ENCODE results near the gene ATP2A3.

The ATP2A3 gene

GRCh38 chr17:3907483-3908216 is 56.6 kb downstream of the ATP2A3 start:
- DNase-seq = no peak

- no peak for DNase-seq
Observed at GRCh38 chr17:3906881-3907280, 57.4 kb downstream of the ATP2A3 start.

- no peak for DNase-seq
Observed at GRCh38 chr17:3905017-3905520, 59.2 kb downstream of the ATP2A3 start.

DNA sequence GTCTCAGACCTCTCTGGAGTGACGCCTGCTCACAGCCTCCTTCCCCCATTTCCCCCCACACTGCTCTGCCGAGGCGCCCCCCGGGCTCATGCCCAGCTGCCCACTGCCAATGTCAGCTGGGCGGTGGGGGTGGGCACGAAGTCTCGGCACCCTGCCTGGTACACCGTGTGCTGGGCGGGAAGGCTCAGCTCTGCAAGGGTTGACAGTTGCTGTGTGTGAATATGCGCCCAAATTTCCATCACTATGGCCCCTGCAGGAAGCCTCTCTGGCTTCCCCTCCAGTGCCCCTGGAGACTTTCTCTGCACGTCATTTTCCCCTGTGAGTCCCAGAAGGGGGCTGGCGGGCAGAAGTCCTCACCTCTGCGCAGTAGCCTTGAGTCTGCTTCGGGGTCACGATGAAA is 59.7 kb downstream of the ATP2A3 start:
- DNase-seq = no peak

GRCh38 chr17:3903881-3904290 is 60.4 kb downstream of the ATP2A3 start:
- no peak for DNase-seq

DNA sequence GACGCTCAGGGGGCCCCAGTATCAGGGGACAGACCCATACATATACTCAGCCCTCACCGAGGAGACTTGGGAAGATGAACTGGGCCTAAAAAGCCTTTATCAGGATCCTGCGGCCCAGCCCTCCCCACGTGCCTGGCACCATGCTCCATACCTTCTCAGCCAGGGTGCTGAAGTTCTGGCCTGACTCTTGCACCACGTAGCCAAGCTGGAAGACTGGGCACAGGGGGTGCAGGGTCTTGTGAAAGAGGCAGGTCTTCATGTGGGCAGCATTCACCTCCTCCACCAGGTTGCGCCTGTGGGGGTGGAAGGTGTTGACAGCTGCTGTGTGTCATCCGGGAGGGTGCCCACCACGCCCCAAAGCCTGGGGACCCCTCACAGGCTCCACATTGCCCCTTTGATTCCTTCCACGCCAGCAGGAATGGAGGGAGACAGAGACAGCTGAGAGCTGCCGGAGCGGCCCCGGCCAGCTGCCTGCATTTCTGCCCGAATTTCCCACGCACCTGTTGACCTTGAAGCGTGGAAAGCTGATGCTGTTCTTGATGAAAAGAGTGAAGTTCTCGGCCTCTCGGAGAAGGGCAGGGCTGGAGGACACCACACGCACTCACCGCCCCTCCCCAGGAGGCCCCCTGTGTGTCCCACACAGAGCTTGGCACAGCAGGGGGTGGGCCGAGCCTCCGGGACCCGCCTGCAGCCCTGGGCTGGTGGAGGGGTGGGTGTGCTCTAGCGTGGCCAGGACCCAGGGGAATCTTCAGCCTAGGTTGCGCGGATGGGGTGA is 61.0 kb downstream of the ATP2A3 start:
- no peak for DNase-seq

GRCh38 chr17:3900646-3901045 is 63.6 kb downstream of the ATP2A3 start:
- DNase-seq = no peak

DNA sequence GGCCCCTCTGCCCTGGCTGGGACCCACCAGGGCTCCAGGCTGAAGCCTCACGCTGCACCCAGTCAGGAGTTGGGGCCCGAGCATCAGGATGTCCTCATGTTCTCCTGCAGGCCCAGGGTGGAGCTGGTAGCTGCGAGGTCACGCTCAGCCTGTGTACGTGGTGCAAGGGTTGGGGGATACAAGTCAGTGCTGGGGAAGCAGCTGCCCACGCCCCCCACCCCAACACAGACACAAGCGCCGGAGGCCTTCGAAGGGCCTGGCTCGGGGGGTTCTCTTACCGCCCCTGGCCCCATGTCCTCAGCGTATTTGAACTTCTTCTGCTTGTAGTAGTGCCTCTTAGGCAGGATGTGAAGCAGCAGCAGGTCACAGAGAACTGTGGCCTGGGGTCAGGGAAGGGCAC is 66.5 kb downstream of the ATP2A3 start:
- DNase-seq = no peak

- no peak for DNase-seq
Observed at GRCh38 chr17:3896968-3897235, 67.3 kb downstream of the ATP2A3 start.

- DNase-seq = no peak
Observed at GRCh38 chr17:3896108-3896967, 67.9 kb downstream of the ATP2A3 start.

GRCh38 chr17:3895354-3895753 is 68.9 kb downstream of the ATP2A3 start:
- DNase-seq = no peak

- DNase-seq = no peak
Observed at GRCh38 chr17:3894911-3895343, 69.3 kb downstream of the ATP2A3 start.

DNA sequence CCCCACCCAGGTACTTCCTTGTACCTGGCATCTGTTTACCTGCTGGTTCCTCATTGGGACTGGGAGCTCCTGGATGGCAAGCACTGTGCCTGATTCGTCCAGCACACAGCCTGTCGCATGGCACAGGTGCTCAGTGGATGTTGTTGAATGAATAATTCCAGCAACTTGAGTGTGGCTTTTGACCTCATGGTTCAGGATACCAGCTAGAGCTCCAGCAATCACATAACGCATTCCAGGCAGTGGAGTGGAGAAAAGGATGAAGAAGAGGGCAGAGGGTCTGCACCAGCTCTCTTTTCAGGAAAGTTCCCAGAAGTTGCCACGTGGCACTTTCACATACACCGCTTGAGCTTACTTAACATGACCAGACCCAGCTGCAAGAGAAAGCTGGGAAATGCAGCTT is 70.0 kb downstream of the ATP2A3 start:
- no peak for DNase-seq

DNA sequence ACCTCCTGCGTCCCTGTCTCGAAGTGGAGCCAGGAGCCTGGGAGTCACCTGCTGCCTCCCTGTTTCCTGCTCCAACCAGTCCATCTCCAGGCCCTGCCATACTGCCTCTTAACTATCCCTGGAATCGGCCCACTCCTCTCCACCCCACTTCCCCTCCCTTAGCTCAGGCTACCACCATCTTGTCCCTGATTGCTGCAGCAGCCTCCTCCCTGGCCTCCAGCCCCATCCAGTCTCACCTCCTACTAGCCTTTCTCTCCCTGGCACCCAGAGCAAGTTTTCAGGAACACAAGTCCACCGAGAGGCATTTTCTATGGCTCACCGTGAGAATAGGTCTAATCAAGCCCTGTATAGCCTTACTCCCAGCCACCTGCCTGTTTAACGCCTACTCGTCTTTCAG is 70.5 kb downstream of the ATP2A3 start:
- DNase-seq = no peak

- DNase-seq = peak; percentile 24
Observed at GRCh38 chr17:3893003-3893719, 71.1 kb downstream of the ATP2A3 start, which contains the start of gene CAMKK1. Gene CAMKK1, minus strand, starts transcription at chr17:3893053. Its CDS starts 7,366 bp downstream, at chr17:3885687.

GRCh38 chr17:3892095-3892998 is 71.9 kb downstream of the ATP2A3 start:
- no peak for DNase-seq

DNA sequence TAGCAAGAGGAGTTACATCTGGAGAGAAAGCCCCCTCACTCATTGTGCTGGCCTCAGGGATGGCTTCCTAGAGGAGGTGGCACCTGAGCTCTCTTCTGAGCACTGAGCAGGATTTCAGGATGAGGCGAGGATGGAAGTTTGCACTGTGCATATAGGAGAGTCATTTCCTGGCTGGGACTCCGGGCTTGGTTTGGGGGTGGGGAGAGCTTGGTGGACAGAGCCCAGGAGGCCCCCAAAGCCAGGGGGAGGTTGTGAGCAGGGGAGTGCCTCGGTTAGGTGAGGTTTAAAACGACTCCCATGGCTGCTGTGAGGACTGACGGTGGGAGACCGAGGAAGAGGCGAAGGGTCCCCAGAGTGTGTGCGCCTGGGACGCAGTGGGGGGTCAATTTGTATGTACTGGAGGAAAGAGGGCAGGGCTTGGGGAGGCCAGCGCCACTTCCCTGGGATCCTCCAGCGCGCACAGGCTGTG is 72.6 kb downstream of the ATP2A3 start:
- no peak for DNase-seq

DNA sequence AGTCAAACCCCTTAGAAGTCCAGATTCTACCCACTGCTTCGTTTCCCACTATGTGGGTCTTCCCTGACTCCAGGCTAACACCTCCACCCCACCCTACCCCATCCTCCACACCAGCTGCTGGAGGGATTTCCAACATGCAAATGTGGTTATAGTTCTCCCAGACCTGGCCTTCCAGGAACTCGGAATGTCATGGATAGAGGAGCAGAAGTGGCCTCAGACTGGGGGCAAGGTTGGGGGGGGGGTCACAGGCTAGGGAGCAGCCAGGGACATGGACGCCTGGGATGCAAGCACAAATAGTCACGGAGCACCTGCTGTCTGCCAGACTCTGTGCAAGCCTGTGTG is 73.4 kb downstream of the ATP2A3 start:
- no peak for DNase-seq

GRCh38 chr17:3890082-3890877 is 74.0 kb downstream of the ATP2A3 start:
- no peak for DNase-seq

DNA sequence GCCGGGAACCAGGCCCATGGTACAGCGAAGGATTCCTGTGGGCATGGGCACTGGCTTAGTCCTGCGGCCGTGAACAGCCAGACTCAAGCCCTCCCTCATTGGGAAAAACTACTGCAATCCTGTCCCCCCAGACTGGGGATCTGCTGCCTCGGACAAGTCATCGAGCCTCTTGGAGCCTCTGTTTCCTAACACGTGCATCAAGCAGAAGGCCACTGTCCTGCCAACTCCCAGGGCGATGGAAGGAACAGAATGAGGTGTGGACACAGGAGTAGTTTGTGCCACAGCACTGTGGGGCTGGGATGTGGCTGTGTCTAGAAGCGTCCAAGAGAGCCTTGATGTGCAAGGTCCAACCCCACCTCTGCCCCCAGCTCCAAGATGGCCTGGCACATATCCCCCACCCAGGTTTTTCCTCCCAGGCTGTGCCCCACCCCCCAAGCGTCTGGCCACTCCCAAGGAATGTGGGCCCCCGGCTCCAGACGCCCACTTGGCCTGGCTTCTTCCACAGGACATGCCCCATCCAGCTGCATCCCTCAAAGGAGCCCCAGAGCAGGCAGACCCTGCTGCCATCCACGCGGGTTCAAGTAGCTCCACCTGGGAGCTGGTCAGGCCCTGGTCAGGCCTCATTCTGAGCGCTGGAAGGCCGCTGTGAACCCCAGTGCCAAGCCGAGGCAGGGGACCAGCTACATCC is 74.8 kb downstream of the ATP2A3 start:
- no peak for DNase-seq

All from NCI-H1417 treated with DMSO at 0.1 percent for 48 hours (cell line).